K562 (cell line): ENCODE results near the gene PYDC2. TPM values are rescaled to one million over a fixed set of nuclear protein-coding genes. Genes with fewer than 3 reads are reported as not detected.
A peak's percentile ranks its signal among the peaks of the same experiment; 100 is the strongest.

ENCODE experiments used
- AFF1 ChIP-seq, 2 experiments: fragments of 450-650 bp; IDR thresholded peaks; 2 replicates each; pipeline ENCODE4 v1.6.1; 2018; ENCODE audit warnings: mild to moderate bottlenecking in 2 of 2, low read depth in 1 of 2; ENCODE audit not compliant: partially characterized antibody in 2 of 2
- ARHGAP35 ChIP-seq: fragments of 450-650 bp; IDR thresholded peaks from 2 replicates; pipeline ENCODE4 v1.6.1; 2018; ENCODE audit not compliant: partially characterized antibody
- ARNT ChIP-seq, 2 experiments: fragments of 450-650 bp; IDR thresholded peaks; 2 replicates each; pipeline ENCODE4 v1.6.1; 2016; ENCODE audit warnings: mild to moderate bottlenecking in 1 of 2
- ATF7 ChIP-seq: fragments of 450-650 bp; IDR thresholded peaks from 2 replicates; pipeline ENCODE4 v1.7.1; 2014; ENCODE audit warnings: mild to moderate bottlenecking, moderate library complexity
- HEY1 ChIP-seq: fragments of 250-450 bp; sonication (Bioruptor Pico); IDR thresholded peaks from 2 replicates; pipeline ENCODE4 v1.5.0; 2020; ENCODE audit warnings: mild to moderate bottlenecking, moderate library complexity, borderline replicate concordance
- JUN ChIP-seq, 2 experiments: sonication (generic) in 1 of 2; formaldehyde crosslinking in 1 of 2; IDR thresholded peaks; 2 replicates each; pipeline versions ENCODE4 v1.6.1 to v1.8.0; 2012 to 2022; ENCODE audit warnings: borderline replicate concordance in 2 of 2, mild to moderate bottlenecking in 2 of 2, improper control_type of control experiment in 1 of 2, low read depth in 1 of 2, low read length in 1 of 2, missing genetic modification reagents in 1 of 2
- NFIC ChIP-seq: fragments of 450-650 bp; IDR thresholded peaks from 2 replicates; pipeline ENCODE4 v1.6.1; 2017; ENCODE audit warnings: mild to moderate bottlenecking, inconsistent platforms
- NFRKB ChIP-seq: fragments of 450-650 bp; IDR thresholded peaks from 2 replicates; pipeline ENCODE4 v1.6.1; 2016; ENCODE audit warnings: low read depth
- TEAD4 ChIP-seq, 2 experiments: sonication (generic) in 1 of 2; formaldehyde crosslinking in 1 of 2; IDR thresholded peaks; 2 replicates each; pipeline versions ENCODE4 v1.6.1 to v1.8.0; 2012 to 2022; ENCODE audit warnings: borderline replicate concordance in 1 of 2, inconsistent platforms in 1 of 2, low read length in 1 of 2, mild to moderate bottlenecking in 1 of 2, missing genetic modification reagents in 1 of 2
- TFAP4 ChIP-seq: sonication (generic); formaldehyde crosslinking; IDR thresholded peaks from 2 replicates; pipeline ENCODE4 v1.8.0; 2022; ENCODE audit warnings: missing genetic modification reagents, mild to moderate bottlenecking, moderate library complexity, borderline replicate concordance
- ZNF740 ChIP-seq, 3 experiments: fragments of 200-800 bp in 1 of 3; sonication (Bioruptor generic) in 1 of 3; sonication (generic) in 1 of 3; formaldehyde crosslinking in 1 of 3; IDR thresholded peaks; 2 replicates each; pipeline versions ENCODE4 v1.6.1 to v1.8.0; 2016 to 2022; ENCODE audit warnings: mild to moderate bottlenecking in 2 of 3, missing compliant biosample characterization in 2 of 3, missing genetic modification characterization in 2 of 3, missing genetic modification reagents in 1 of 3
- polyA plus RNA-seq, 8 experiments: library from polyadenylated mRNA; depleted of rRNA in 4 of 8; stranded (reverse) in 5 of 8; unstranded in 3 of 8; fragments of >200 nt; fragmentation: Nextera tagmentation in 2 of 8; fragmentation: Illumina TruSeq in 1 of 8; extraction: Ambion mirVana in 2 of 8; extraction: Trizol in 1 of 8; gene quantifications; 2 replicates each; pipeline versions ENCODE4 v1.2.1 to v1.2.3, GENCODE V29; 2011 to 2014; ENCODE audit warnings: inconsistent platforms in 1 of 8, missing spikeins in 1 of 8
- total RNA-seq, 7 experiments: library from RNA; depleted of rRNA in 6 of 7; stranded (reverse); fragments of >200 nt in 6 of 7; fragmentation: Illumina TruSeq in 2 of 7; extraction: Trizol in 2 of 7; gene quantifications; 2 replicates each; pipeline versions ENCODE4 v1.2.1 to v1.2.3, GENCODE V29; 2011 to 2021; ENCODE audit warnings: low replicate concordance in 1 of 7
- TF ChIP-seq, protein P1 (sequence below): sonication (generic); formaldehyde crosslinking; IDR thresholded peaks from 2 replicates; pipeline ENCODE4 v1.8.1; 2023; ENCODE audit warnings: mild to moderate bottlenecking, missing genetic modification reagents
- TF ChIP-seq, protein P2 (sequence below): fragments of 450-650 bp; IDR thresholded peaks from 2 replicates; pipeline ENCODE4 v1.6.1; 2014; ENCODE audit warnings: low read depth, mild to moderate bottlenecking, moderate library complexity, borderline replicate concordance

The PYDC2 gene
- total and polyA plus RNA-seq, 9 of the 15 experiments (the other 6 are each of a cell fraction or from before 2014, with no cell fraction given) = 4.0 to 7.6 (median 5.1) TPM; not detected in 5

- TF ChIP-seq, protein P1, sequence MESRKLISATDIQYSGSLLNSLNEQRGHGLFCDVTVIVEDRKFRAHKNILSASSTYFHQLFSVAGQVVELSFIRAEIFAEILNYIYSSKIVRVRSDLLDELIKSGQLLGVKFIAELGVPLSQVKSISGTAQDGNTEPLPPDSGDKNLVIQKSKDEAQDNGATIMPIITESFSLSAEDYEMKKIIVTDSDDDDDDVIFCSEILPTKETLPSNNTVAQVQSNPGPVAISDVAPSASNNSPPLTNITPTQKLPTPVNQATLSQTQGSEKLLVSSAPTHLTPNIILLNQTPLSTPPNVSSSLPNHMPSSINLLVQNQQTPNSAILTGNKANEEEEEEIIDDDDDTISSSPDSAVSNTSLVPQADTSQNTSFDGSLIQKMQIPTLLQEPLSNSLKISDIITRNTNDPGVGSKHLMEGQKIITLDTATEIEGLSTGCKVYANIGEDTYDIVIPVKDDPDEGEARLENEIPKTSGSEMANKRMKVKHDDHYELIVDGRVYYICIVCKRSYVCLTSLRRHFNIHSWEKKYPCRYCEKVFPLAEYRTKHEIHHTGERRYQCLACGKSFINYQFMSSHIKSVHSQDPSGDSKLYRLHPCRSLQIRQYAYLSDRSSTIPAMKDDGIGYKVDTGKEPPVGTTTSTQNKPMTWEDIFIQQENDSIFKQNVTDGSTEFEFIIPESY = no peak
- TF ChIP-seq, protein P2, sequence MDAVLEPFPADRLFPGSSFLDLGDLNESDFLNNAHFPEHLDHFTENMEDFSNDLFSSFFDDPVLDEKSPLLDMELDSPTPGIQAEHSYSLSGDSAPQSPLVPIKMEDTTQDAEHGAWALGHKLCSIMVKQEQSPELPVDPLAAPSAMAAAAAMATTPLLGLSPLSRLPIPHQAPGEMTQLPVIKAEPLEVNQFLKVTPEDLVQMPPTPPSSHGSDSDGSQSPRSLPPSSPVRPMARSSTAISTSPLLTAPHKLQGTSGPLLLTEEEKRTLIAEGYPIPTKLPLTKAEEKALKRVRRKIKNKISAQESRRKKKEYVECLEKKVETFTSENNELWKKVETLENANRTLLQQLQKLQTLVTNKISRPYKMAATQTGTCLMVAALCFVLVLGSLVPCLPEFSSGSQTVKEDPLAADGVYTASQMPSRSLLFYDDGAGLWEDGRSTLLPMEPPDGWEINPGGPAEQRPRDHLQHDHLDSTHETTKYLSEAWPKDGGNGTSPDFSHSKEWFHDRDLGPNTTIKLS = peak; percentile 77; the same call in 1 of the 2 replicates
- TF ChIP-seq HEY1 (CRISPR knock-in tag) (no peak), JUN (IDR thresholded peaks at IDR 0.05; ENCODE audit: borderline replicate concordance, low read depth, low read length) (no peak), JUN (CRISPR knock-in tag; IDR thresholded peaks at IDR 0.05; ENCODE audit: borderline replicate concordance) (no peak), ARHGAP35 (peak; percentile 88), ARNT (IDR thresholded peaks at IDR 0.05) (0 out of 4 replicates have a peak, but pooled peaks of 1 of the 2 experiments have one; percentile 29), ATF7 (peak; percentile 44; the same call in 1 of the 2 replicates), AFF1 (IDR thresholded peaks at IDR 0.05; ENCODE audit: low read depth in 1 of 2, partially characterized antibody in 2 of 2) (peak in 1 of 2 experiments; percentile 22), TEAD4 (IDR thresholded peaks at IDR 0.05; ENCODE audit: low read length) (peak; percentile 35; the same call in 1 of the 2 replicates), TEAD4 (CRISPR knock-in tag; IDR thresholded peaks at IDR 0.05; ENCODE audit: borderline replicate concordance) (no peak), NFRKB (peak; percentile 77; the same call in 1 of the 2 replicates), TFAP4 (CRISPR knock-in tag) (0 out of 2 replicates have a peak, but pooled peaks have one; percentile 9), ZNF740 (CRISPR knock-in tag; IDR thresholded peaks at IDR 0.05) (no peak), ZNF740 (tag; IDR thresholded peaks at IDR 0.05) (no peak), NFIC (0 out of 2 replicates have a peak, but pooled peaks have one; percentile 8)
Measured at GRCh38 chr3:191425322-191425734, 35.6 kb upstream of the PYDC2 start (continued).
